IMR-90 (cell line): ENCODE measurements around the gene IPO13.

Experiments
- CEBPB ChIP-seq: IDR thresholded peaks from 2 replicates; pipeline ENCODE4 v1.6.1; 2012; ENCODE audit warnings: low read depth, low read length, improper control_type of control experiment
- POLR2A ChIP-seq: IDR thresholded peaks from 2 replicates; pipeline ENCODE4 v1.6.1; 2012; ENCODE audit warnings: mild to moderate bottlenecking, low read depth, low read length

DNA sequence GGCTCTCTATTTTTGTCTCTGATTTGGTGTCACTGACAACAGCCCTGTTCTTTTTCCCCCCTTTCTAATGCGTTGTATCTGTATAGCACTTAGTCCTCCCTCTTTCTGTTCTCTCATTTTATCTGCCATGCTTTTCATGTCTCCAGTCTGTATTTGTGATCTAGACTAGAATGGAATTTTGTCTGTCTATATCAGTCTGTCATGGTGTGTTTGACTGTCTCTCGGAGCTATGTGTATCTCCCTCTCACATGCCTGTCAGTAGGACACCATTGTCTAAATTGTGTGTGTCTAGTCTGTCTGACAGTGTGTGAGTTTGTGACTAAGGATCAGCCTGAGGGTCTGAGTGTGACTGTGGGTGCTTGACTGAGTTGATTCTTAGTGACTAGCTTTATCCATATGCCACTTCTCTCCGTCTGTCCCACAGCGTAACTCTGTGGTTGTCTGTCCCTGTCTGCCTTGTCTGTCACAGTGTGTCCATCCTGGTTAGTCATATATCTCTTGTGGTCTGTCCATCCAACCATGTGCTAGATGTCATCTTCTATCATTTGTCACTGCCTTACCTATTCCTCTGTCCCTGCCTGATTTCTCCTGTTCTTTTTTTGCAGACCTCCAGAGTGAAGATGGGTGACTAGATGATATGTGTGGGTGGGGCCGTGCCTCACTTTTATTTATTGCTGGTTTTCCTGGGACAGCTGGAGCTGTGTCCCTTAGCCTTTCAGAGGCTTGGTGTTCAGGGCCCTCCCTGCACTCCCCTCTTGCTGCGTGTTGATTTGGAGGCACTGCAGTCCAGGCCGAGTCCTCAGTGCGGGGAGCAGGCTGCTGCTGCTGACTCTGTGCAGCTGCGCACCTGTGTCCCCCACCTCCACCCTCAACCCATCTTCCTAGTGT, 30.9 kb downstream of the IPO13 start:
- TF ChIP-seq POLR2A (no peak), CEBPB (no peak)
